GM21423 (cell line): Measurements from ENCODE around the gene PMM2.
"Not testable (repeated sequence)": the region's sequence is repeated elsewhere in the genome, so short reads cannot be mapped to it uniquely, and the experiment has no call there.

Experiments
- ATAC-seq: cut with Tn5 transposase; IDR thresholded peaks from one replicate; pipeline ENCODE4 v1.9.1; 2021; ENCODE audit warnings: mild to moderate bottlenecking, moderate library complexity; ENCODE audit not compliant: unreplicated experiment

PMM2 gene

GRCh38 chr16:8781797-8782196 lies 15.8 kb upstream of the PMM2 start:
- ATAC-seq, result no peak

- no peak for ATAC-seq
Observed at GRCh38 chr16:8782673-8783072, 15.0 kb upstream of the PMM2 start.

- ATAC-seq, result no peak
Observed at GRCh38 chr16:8785408-8785807, 12.2 kb upstream of the PMM2 start.

GRCh38 chr16:8786316-8786715 lies 11.3 kb upstream of the PMM2 start:
- not testable (repeated sequence) for ATAC-seq

- no peak for ATAC-seq
Observed at GRCh38 chr16:8788578-8789172, 9.0 kb upstream of the PMM2 start.

- no peak for ATAC-seq
Observed at GRCh38 chr16:8795091-8795490, 2.5 kb upstream of the PMM2 start.

- no peak for ATAC-seq
Observed at GRCh38 chr16:8795818-8796217, 1.8 kb upstream of the PMM2 start.

GRCh38 chr16:8796469-8797363 lies 923 bp upstream of the PMM2 start:
- no peak for ATAC-seq

GRCh38 chr16:8798174-8798527 lies 512 bp downstream of the PMM2 start:
- no peak for ATAC-seq

- no peak for ATAC-seq
Observed at GRCh38 chr16:8798535-8799157, 1.0 kb downstream of the PMM2 start.

GRCh38 chr16:8801701-8802100 lies 4.1 kb downstream of the PMM2 start:
- no peak for ATAC-seq

- not testable (repeated sequence) for ATAC-seq
Observed at GRCh38 chr16:8803733-8804132, 6.1 kb downstream of the PMM2 start.

- ATAC-seq, result no peak
Observed at GRCh38 chr16:8804313-8804712, 6.7 kb downstream of the PMM2 start.

GRCh38 chr16:8806272-8806983 lies 8.8 kb downstream of the PMM2 start:
- no peak for ATAC-seq

GRCh38 chr16:8807189-8807588 lies 9.6 kb downstream of the PMM2 start:
- no peak for ATAC-seq

GRCh38 chr16:8808009-8808408 lies 10.4 kb downstream of the PMM2 start:
- ATAC-seq, result no peak

GRCh38 chr16:8808613-8809353 lies 11.1 kb downstream of the PMM2 start:
- ATAC-seq, result no peak

GRCh38 chr16:8812162-8812843 lies 14.7 kb downstream of the PMM2 start:
- ATAC-seq, result no peak

- no peak for ATAC-seq
Observed at GRCh38 chr16:8814095-8814806, 16.6 kb downstream of the PMM2 start.
